Breast epithelium (tissue), 4 donors: Measurements from ENCODE around the gene ADAM12. TPM values are rescaled to one million over a fixed set of nuclear protein-coding genes. Genes with fewer than 3 reads are reported as not detected.

Experiments used
- DNase-seq, 2 donors: peaks; one replicate each; pipeline ENCODE4 v3.0.0-alpha.2; 2019; ENCODE audit warnings: low spot score in 2 of 2
- H3K27ac ChIP-seq, 2 donors: fragments of 200-600 bp; sonication (generic) in 1 of 2; one replicate each; pipeline ENCODE4 v1.5.1; 2016 to 2019; ENCODE audit warnings: mild to moderate bottlenecking in 1 of 2
- H3K27me3 ChIP-seq, 2 donors: fragments of 200-600 bp; sonication (generic) in 1 of 2; one replicate each; pipeline versions ENCODE4 v1.5.1 to v1.6.0; 2017 to 2019; ENCODE audit warnings: control low read depth in 1 of 2, mild to moderate bottlenecking in 1 of 2
- H3K36me3 ChIP-seq: fragments of 200-600 bp; one replicate; pipeline ENCODE4 v1.5.1; 2019
- H3K4me1 ChIP-seq, 2 donors: fragments of 200-600 bp; sonication (generic); one replicate each; pipeline ENCODE4 v1.5.1; 2016 to 2019; ENCODE audit warnings: control low read depth in 1 of 2
- H3K4me3 ChIP-seq, 3 donors: fragments of 200-600 bp; sonication (generic); 1 replicate in 2 of 3; 2 replicates in 1 of 3; pipeline ENCODE4 v1.5.1; 2016 to 2019; ENCODE audit warnings: mild to moderate bottlenecking in 3 of 3, moderate library complexity in 2 of 3
- H3K9me3 ChIP-seq, 2 donors: fragments of 200-600 bp; sonication (generic) in 1 of 2; one replicate each; pipeline ENCODE4 v1.5.1; 2016 to 2019; ENCODE audit warnings: control low read depth in 1 of 2
- POLR2A ChIP-seq: fragments of 450-650 bp; IDR thresholded peaks from one replicate; pipeline ENCODE4 v1.6.1; 2016; ENCODE audit warnings: antibody characterized with exemption, mild to moderate bottlenecking, moderate library complexity
- POLR2AphosphoS5 ChIP-seq, 3 donors: sonication (generic); formaldehyde crosslinking; IDR thresholded peaks; one replicate each; pipeline ENCODE4 v1.6.1; 2017; ENCODE audit warnings: antibody characterized with exemption in 3 of 3
- intact Hi-C: fragments of 100-400 bp; cut with DNase I; formaldehyde crosslinking; loops from one replicate; pipeline ENCODE4 v1.15.1; 2023; ENCODE audit warnings: low total_unique reads
- total RNA-seq, 3 donors: library from RNA; depleted of rRNA; stranded (reverse); fragments of >200 nt; gene quantifications; one replicate each; pipeline ENCODE4 v1.1.0, GENCODE V29; 2016
- TF ChIP-seq, protein P1 (sequence below), 3 donors: fragments of 450-650 bp; IDR thresholded peaks; one replicate each; pipeline ENCODE4 v1.5.1; 2016 to 2017; ENCODE audit warnings: antibody characterized with exemption in 3 of 3, mild to moderate bottlenecking in 3 of 3, moderate library complexity in 3 of 3

Gene ADAM12
- total RNA-seq, 3 donors from 2014 or later: 8.6 to 16.4 (median 13.9) TPM

DNA sequence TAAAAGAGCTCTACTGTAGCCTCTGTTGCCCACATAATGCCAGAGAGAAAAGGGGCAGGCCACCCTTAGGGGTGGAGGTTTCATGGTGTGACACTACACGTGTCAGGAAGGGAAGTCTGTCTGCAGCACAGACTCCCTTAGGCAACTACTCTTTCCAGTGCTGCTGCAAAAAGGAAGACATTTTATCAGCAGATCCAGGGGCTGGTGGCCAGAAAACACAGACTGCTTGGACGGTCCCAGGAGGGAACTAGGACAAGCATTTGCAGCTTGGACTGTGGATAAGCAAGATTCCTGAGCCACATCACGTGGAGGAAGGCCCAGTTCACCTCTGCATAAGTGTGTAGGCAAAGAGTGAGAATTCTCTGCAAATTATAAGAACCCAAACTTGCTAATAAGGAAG is 271.1 kb downstream of the ADAM12 start:
- Histone ChIP-seq H3K4me1 (no peaks in the 10 kb centered on the region), H3K4me3 (no peak overlapping the region), H3K9me3 (no peaks in the 10 kb centered on the region), H3K36me3 (no peaks in the 10 kb centered on the region), H3K27ac (no peak overlapping the region), H3K27me3 (no peaks in the 10 kb centered on the region)
- intact Hi-C loops: no loop called here
- DNase-seq: no peak
- TF ChIP-seq POLR2AphosphoS5 (IDR thresholded peaks at IDR 0.05) (no peak), POLR2A (no peak)

DNA sequence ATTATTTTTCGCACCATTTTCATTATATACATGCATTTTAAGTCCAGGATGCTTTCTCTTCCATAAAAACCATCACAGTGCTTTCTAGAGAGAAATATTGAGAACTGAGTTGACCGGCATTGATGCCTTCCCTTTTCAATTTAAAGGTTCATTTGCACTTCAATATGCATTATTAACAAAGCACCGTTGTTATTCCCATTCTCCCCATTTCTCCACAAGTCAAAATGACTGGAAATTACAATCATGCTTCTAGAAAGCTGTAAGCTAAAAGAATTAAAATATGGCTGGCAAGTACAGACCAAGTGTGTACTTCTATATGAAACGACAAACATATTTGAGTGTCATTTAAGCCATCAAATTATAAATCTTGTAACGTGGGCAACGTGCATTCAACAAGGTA is 272.4 kb downstream of the ADAM12 start:
- no peak overlapping the region for H3K27ac ChIP-seq
- intact Hi-C loops: no loop called here
- TF ChIP-seq POLR2A: no peak
- TF ChIP-seq POLR2AphosphoS5 (IDR thresholded peaks at IDR 0.05): no peak
- TF ChIP-seq, protein P1, sequence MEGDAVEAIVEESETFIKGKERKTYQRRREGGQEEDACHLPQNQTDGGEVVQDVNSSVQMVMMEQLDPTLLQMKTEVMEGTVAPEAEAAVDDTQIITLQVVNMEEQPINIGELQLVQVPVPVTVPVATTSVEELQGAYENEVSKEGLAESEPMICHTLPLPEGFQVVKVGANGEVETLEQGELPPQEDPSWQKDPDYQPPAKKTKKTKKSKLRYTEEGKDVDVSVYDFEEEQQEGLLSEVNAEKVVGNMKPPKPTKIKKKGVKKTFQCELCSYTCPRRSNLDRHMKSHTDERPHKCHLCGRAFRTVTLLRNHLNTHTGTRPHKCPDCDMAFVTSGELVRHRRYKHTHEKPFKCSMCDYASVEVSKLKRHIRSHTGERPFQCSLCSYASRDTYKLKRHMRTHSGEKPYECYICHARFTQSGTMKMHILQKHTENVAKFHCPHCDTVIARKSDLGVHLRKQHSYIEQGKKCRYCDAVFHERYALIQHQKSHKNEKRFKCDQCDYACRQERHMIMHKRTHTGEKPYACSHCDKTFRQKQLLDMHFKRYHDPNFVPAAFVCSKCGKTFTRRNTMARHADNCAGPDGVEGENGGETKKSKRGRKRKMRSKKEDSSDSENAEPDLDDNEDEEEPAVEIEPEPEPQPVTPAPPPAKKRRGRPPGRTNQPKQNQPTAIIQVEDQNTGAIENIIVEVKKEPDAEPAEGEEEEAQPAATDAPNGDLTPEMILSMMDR (IDR thresholded peaks at IDR 0.05): no peak

GRCh38 chr10:126114884-126115555 is 273.3 kb downstream of the ADAM12 start:
- no peaks in the 10 kb centered on the region for H3K36me3 ChIP-seq
- no peak overlapping the region for H3K27ac ChIP-seq
- DNase-seq: no peak
- no peaks in the 10 kb centered on the region for H3K27me3 ChIP-seq
- H3K4me3 ChIP-seq: no peak overlapping the region
- TF ChIP-seq POLR2AphosphoS5 (IDR thresholded peaks at IDR 0.05): no peak
- TF ChIP-seq, protein P1 (IDR thresholded peaks at IDR 0.05): no peak
- no peaks in the 10 kb centered on the region for H3K9me3 ChIP-seq
- H3K4me1 ChIP-seq: no peaks in the 10 kb centered on the region
- intact Hi-C loops: no loop called here

More for the DNA sequence above, 272.4 kb downstream of the ADAM12 start:
- H3K9me3 ChIP-seq: no peaks in the 10 kb centered on the region
- H3K27me3 ChIP-seq: no peaks in the 10 kb centered on the region
- H3K36me3 ChIP-seq: no peaks in the 10 kb centered on the region
- DNase-seq: no peak
- H3K4me3 ChIP-seq: no peak overlapping the region
- no peaks in the 10 kb centered on the region for H3K4me1 ChIP-seq

DNA sequence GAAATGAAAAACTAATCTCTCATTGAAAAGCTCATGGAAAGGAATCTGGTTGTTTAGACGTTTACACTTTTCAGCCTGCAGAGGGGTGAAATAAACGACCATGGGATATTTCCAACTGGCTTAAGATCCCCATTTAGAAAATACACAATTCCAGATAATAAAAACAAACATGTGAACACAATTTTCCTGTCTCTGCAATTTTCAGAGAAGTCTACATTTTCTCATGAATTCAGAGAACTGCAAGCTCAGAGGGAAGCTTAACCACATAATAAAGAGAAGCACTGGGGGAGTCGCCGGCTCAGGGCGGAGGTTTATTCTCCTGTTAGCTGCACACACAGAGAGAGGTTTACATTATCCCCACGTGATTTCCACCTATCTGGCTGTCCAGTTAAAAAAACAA is 276.8 kb downstream of the ADAM12 start:
- no peak overlapping the region for H3K4me3 ChIP-seq
- H3K4me1 ChIP-seq: no peaks in the 10 kb centered on the region
- TF ChIP-seq POLR2A (no peak), POLR2AphosphoS5 (IDR thresholded peaks at IDR 0.05) (no peak)
- TF ChIP-seq, protein P1 (IDR thresholded peaks at IDR 0.05): no peak
- H3K36me3 ChIP-seq: no peaks in the 10 kb centered on the region
- intact Hi-C loops: no loop called here
- H3K27ac ChIP-seq: no peak overlapping the region
- no peaks in the 10 kb centered on the region for H3K9me3 ChIP-seq
- no peaks in the 10 kb centered on the region for H3K27me3 ChIP-seq
- no peak for DNase-seq

- no peak for DNase-seq
- Histone ChIP-seq H3K9me3 (no peaks in the 10 kb centered on the region), H3K4me1 (no peaks in the 10 kb centered on the region), H3K4me3 (no peak overlapping the region), H3K27ac (no peak overlapping the region), H3K27me3 (no peaks in the 10 kb centered on the region), H3K36me3 (no peaks in the 10 kb centered on the region)
- intact Hi-C loops: no loop called here
- TF ChIP-seq, protein P1 (IDR thresholded peaks at IDR 0.05): no peak
- TF ChIP-seq POLR2AphosphoS5 (IDR thresholded peaks at IDR 0.05): no peak
- TF ChIP-seq POLR2A: no peak
These were observed 277.6 kb downstream of the ADAM12 start for GRCh38 chr10:126110489-126111180.
